Measurements from ENCODE around the gene GPATCH4.

DNA sequence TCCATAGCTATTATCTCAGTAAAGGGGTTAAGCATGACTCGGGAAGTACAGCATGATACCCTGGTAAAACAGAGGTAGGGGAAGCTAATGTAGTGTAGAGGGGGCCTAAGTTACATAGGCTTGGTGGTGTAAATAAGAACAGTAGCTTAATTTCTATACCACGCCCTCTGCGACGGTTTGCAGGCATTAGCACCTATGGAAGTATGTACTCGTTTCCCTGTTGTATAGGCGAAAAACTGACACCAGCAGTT lies 10.2 kb downstream of the GPATCH4 start:
- no peak for TF ChIP-seq POLR2A (IDR thresholded peaks at IDR 0.05)
- TF ChIP-seq, protein P1, sequence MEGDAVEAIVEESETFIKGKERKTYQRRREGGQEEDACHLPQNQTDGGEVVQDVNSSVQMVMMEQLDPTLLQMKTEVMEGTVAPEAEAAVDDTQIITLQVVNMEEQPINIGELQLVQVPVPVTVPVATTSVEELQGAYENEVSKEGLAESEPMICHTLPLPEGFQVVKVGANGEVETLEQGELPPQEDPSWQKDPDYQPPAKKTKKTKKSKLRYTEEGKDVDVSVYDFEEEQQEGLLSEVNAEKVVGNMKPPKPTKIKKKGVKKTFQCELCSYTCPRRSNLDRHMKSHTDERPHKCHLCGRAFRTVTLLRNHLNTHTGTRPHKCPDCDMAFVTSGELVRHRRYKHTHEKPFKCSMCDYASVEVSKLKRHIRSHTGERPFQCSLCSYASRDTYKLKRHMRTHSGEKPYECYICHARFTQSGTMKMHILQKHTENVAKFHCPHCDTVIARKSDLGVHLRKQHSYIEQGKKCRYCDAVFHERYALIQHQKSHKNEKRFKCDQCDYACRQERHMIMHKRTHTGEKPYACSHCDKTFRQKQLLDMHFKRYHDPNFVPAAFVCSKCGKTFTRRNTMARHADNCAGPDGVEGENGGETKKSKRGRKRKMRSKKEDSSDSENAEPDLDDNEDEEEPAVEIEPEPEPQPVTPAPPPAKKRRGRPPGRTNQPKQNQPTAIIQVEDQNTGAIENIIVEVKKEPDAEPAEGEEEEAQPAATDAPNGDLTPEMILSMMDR (IDR thresholded peaks at IDR 0.05) = no peak
